HG03095 (cell line): Measurements from ENCODE around the gene TSPAN1.
"Not testable (repeated sequence)": the region's sequence is repeated elsewhere in the genome, so short reads cannot be mapped to it uniquely, and the experiment has no call there.

ENCODE experiments used
- ATAC-seq: cut with Tn5 transposase; IDR thresholded peaks from one replicate; pipeline ENCODE4 v1.9.1; 2021; ENCODE audit warnings: moderate library complexity; ENCODE audit not compliant: unreplicated experiment

TSPAN1 gene

GRCh38 chr1:46215504-46215903, 40.6 kb downstream of the TSPAN1 start:
- ATAC-seq = no peak

- ATAC-seq = no peak
Measured at GRCh38 chr1:46218443-46218842, 43.6 kb downstream of the TSPAN1 start.

- ATAC-seq = no peak
Measured at GRCh38 chr1:46219551-46220520, 44.9 kb downstream of the TSPAN1 start.

DNA sequence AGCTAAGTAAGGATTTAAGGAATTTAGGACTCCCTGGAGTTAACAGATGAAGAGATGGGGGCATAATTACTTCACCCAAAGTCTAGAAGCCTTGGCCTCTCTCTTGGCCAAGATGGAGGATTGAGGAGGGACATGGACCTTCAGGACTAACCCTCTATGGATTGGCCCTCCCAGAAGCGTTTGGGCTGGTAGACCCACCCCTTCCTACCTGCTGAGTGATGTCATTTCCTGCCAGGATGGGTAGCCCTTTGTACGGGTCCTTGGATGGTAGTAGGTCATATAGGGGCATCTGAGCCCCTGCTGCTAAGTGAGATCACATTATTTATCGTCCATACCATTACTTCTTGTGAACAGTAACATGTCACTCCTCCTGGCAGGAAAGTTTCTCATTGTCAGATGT, 45.9 kb downstream of the TSPAN1 start:
- no peak for ATAC-seq

- ATAC-seq = no peak
Measured at GRCh38 chr1:46221749-46222148, 46.9 kb downstream of the TSPAN1 start.

- not testable (repeated sequence) for ATAC-seq
Measured at GRCh38 chr1:46223055-46223454, 48.2 kb downstream of the TSPAN1 start.

GRCh38 chr1:46223472-46223943, 48.6 kb downstream of the TSPAN1 start:
- ATAC-seq = no peak

DNA sequence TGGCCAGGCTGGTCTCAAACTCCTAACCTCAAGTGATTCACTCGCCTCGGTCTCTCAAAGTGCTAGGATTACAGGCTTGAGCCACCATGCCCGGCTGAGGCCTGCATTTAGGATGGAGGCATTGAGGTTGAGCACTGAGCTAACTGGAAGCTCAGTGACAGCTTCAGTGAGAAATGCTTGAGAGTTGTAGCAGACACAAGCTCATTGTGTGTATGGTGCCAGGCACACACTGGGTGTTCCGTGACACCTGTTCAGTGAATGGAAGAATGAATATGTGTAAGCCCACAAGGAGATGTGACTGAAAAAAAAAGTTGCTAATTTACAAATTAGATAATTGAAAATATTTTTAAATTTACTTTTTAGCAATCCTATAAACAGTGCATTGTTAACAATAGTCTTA, 50.1 kb downstream of the TSPAN1 start:
- no peak for ATAC-seq

- ATAC-seq = not testable (repeated sequence)
Measured at GRCh38 chr1:46231231-46231630, 56.3 kb downstream of the TSPAN1 start.
